Measurements from ENCODE around the gene IRF2BP1. TPM values are rescaled to one million over a fixed set of nuclear protein-coding genes. Genes with fewer than 3 reads are reported as not detected.
A peak's percentile ranks its signal among the peaks of the same experiment; 100 is the strongest.

Gene IRF2BP1
- total and polyA plus RNA-seq, 2 of the 13 experiments (the other 11 are each of a cell fraction or from before 2014, with no cell fraction given) = 4.3 to 14.3 TPM

DNA sequence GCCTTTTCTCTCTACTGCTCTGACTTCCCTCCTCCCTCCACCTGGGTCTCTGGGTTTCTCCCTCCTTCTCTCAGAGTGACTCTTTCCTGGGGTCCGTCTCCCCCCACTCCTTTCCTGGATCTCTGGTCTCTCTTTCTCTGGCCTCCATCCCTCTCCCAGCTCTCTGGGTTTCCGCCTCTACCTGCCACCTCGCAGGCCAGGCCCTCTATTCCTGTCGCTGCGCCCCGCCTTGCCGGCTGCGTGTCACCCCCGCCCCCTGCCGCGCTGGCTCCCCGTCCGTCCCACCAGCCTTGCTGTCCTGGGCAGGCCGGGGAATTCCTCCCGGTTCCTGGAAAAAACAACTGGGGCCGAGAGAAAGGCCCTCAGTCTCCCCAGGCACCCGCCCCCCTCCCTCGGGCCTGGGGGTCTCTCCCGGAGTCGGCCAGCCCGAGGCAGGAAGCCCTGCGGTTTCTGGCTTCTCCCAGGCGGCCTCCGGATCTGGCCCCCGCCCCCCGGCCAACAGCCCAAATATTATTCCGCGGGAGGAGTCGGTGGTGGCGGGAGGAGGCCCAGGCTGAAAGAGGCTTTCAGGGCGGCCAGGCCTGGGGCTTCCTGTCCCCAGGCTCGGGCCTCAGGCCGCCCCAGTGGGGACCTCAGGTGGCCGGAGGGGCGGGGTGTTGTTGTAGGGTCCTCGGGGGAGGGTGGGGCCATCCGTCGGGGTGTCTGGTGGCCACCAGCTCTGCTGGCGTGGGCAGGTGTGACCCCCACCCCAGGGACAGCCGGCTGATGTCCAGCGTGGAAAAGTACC lies 9.3 kb downstream of the IRF2BP1 start (continued):
- TF ChIP-seq, protein P1, sequence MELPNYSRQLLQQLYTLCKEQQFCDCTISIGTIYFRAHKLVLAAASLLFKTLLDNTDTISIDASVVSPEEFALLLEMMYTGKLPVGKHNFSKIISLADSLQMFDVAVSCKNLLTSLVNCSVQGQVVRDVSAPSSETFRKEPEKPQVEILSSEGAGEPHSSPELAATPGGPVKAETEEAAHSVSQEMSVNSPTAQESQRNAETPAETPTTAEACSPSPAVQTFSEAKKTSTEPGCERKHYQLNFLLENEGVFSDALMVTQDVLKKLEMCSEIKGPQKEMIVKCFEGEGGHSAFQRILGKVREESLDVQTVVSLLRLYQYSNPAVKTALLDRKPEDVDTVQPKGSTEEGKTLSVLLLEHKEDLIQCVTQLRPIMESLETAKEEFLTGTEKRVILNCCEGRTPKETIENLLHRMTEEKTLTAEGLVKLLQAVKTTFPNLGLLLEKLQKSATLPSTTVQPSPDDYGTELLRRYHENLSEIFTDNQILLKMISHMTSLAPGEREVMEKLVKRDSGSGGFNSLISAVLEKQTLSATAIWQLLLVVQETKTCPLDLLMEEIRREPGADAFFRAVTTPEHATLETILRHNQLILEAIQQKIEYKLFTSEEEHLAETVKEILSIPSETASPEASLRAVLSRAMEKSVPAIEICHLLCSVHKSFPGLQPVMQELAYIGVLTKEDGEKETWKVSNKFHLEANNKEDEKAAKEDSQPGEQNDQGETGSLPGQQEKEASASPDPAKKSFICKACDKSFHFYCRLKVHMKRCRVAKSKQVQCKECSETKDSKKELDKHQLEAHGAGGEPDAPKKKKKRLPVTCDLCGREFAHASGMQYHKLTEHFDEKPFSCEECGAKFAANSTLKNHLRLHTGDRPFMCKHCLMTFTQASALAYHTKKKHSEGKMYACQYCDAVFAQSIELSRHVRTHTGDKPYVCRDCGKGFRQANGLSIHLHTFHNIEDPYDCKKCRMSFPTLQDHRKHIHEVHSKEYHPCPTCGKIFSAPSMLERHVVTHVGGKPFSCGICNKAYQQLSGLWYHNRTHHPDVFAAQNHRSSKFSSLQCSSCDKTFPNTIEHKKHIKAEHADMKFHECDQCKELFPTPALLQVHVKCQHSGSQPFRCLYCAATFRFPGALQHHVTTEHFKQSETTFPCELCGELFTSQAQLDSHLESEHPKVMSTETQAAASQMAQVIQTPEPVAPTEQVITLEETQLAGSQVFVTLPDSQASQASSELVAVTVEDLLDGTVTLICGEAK (IDR thresholded peaks at IDR 0.05) = no peak
- TF ChIP-seq, protein P1 (CRISPR knock-in tag; IDR thresholded peaks at IDR 0.05) = peak; percentile 12; the same call in 1 of the 2 replicates
- peak; percentile 56 for TF ChIP-seq RARA (CRISPR knock-in tag; IDR thresholded peaks at IDR 0.05)
- TF ChIP-seq MED1 (CRISPR knock-in tag; IDR thresholded peaks at IDR 0.05) = peak; percentile 46
- TF ChIP-seq, protein P2, sequence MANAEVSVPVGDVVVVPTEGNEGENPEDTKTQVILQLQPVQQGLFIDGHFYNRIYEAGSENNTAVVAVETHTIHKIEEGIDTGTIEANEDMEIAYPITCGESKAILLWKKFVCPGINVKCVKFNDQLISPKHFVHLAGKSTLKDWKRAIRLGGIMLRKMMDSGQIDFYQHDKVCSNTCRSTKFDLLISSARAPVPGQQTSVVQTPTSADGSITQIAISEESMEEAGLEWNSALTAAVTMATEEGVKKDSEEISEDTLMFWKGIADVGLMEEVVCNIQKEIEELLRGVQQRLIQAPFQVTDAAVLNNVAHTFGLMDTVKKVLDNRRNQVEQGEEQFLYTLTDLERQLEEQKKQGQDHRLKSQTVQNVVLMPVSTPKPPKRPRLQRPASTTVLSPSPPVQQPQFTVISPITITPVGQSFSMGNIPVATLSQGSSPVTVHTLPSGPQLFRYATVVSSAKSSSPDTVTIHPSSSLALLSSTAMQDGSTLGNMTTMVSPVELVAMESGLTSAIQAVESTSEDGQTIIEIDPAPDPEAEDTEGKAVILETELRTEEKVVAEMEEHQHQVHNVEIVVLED (CRISPR knock-in tag; IDR thresholded peaks at IDR 0.05; ENCODE audit: borderline replicate concordance) = peak; percentile 68
- TF ChIP-seq ZFP36 (IDR thresholded peaks at IDR 0.05; ENCODE audit: borderline replicate concordance, low read depth, low read length, partially characterized antibody) = no peak
- TF ChIP-seq, protein P3, sequence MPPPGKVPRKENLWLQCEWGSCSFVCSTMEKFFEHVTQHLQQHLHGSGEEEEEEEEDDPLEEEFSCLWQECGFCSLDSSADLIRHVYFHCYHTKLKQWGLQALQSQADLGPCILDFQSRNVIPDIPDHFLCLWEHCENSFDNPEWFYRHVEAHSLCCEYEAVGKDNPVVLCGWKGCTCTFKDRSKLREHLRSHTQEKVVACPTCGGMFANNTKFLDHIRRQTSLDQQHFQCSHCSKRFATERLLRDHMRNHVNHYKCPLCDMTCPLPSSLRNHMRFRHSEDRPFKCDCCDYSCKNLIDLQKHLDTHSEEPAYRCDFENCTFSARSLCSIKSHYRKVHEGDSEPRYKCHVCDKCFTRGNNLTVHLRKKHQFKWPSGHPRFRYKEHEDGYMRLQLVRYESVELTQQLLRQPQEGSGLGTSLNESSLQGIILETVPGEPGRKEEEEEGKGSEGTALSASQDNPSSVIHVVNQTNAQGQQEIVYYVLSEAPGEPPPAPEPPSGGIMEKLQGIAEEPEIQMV (CRISPR knock-in tag; IDR thresholded peaks at IDR 0.05; ENCODE audit: low read depth) = 0 out of 2 replicates have a peak, but pooled peaks have one; percentile 55
- 0 out of 2 replicates have a peak, but pooled peaks have one; percentile 73 for TF ChIP-seq ZNF761 (CRISPR knock-in tag; conservative IDR thresholded peaks at IDR 0.05)
- TF ChIP-seq HOXA5 (CRISPR knock-in tag; IDR thresholded peaks at IDR 0.05) = no peak
- TF ChIP-seq ZNF331 (CRISPR knock-in tag; IDR thresholded peaks at IDR 0.05) = peak; percentile 60; the same call in 1 of the 2 replicates
- peak in 1 of 2 experiments; percentile 62; a peak in 1 of 4 replicates for TF ChIP-seq KLF16 (CRISPR knock-in tag; IDR thresholded peaks at IDR 0.05)
- no peak for TF ChIP-seq ZNF354B (CRISPR knock-in tag; IDR thresholded peaks at IDR 0.05)
- TF ChIP-seq, protein P4, sequence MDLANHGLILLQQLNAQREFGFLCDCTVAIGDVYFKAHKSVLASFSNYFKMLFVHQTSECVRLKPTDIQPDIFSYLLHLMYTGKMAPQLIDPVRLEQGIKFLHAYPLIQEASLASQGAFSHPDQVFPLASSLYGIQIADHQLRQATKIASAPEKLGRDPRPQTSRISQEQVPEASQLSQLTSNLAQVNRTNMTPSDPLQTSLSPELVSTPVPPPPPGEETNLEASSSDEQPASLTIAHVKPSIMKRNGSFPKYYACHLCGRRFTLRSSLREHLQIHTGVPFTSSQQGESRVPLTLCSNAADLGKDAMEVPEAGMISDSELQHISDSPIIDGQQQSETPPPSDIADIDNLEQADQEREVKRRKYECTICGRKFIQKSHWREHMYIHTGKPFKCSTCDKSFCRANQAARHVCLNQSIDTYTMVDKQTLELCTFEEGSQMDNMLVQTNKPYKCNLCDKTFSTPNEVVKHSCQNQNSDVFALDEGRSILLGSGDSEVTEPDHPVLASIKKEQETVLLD (CRISPR knock-in tag; IDR thresholded peaks at IDR 0.05; ENCODE audit: low read depth) = peak; percentile 49; the same call in 1 of the 2 replicates
- TF ChIP-seq ZNF703 (CRISPR knock-in tag; IDR thresholded peaks at IDR 0.05; ENCODE audit: borderline replicate concordance) = peak; percentile 38; the same call in 1 of the 2 replicates
- no peak for TF ChIP-seq ZNF251 (CRISPR knock-in tag; IDR thresholded peaks at IDR 0.05)

Measured in HepG2 (cell line).